Rectal smooth muscle tissue (tissue), 1 donor: ENCODE results near the gene FABP1.

Source experiments
- H3K27ac ChIP-seq: one replicate; pipeline ENCODE4 v1.7.0; 2013; ENCODE audit warnings: low read depth, low read length, inconsistent platforms
- H3K27me3 ChIP-seq: one replicate; pipeline ENCODE4 v1.7.0; 2013; ENCODE audit warnings: low read length; ENCODE audit not compliant: control insufficient read depth, insufficient read depth
- H3K36me3 ChIP-seq: one replicate; pipeline ENCODE4 v1.7.0; 2013; ENCODE audit warnings: low read length; ENCODE audit not compliant: control insufficient read depth, insufficient read depth
- H3K4me1 ChIP-seq: one replicate; pipeline ENCODE4 v1.7.0; 2013; ENCODE audit warnings: low read length; ENCODE audit not compliant: control insufficient read depth, insufficient read depth
- H3K4me3 ChIP-seq: one replicate; pipeline ENCODE4 v1.7.0; 2013; ENCODE audit warnings: low read length
- H3K9ac ChIP-seq: one replicate; pipeline ENCODE4 v1.7.0; 2013; ENCODE audit warnings: low read length

Gene FABP1

DNA sequence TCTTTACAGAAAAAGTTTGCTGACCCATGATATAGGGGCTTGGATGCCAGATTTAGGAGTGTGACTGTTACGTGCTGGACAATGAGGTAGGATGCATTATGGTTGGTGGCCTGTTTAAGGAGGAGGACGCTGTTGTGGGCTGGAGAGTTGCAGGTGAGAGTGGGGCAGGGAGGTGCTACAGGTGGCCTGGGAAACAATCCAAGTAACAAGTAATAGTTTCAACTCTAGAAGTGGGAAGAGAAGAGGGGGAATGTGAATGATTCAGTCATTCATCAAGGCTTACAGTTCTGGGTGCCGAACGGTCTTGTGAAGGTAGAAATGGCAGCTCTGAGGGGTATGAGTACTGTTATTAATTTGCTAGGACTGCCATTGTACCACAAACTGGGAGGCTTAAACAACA, 6.2 kb downstream of the FABP1 start:
- Histone ChIP-seq H3K4me1 (no peaks in the 10 kb centered on the region), H3K27me3 (no peaks in the 10 kb centered on the region), H3K36me3 (no peaks in the 10 kb centered on the region), H3K9ac (no peak overlapping the region), H3K4me3 (no peak overlapping the region), H3K27ac (no peak overlapping the region)

DNA sequence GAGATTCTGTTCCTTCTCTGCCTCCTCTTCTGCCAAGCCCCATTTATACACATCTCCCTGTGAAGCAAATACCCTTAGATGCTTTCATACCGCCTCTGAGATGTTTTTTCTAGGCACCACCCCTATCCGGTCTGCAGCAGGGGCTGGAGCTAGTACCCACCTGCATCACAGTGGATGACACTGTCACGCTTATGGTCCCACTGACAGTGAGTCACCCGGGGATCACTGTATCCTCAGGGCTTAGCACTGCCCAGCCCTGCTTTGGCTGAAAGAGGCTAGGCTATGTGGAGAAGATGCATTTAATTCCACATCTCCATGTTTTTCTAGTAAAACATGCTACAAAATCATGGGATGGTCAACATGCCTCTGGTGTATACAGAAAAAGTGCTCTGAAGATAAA, 9.9 kb downstream of the FABP1 start:
- Histone ChIP-seq H3K9ac (no peak overlapping the region), H3K36me3 (no peaks in the 10 kb centered on the region), H3K27ac (no peak overlapping the region), H3K4me1 (no peaks in the 10 kb centered on the region), H3K4me3 (no peak overlapping the region), H3K27me3 (no peaks in the 10 kb centered on the region)

DNA sequence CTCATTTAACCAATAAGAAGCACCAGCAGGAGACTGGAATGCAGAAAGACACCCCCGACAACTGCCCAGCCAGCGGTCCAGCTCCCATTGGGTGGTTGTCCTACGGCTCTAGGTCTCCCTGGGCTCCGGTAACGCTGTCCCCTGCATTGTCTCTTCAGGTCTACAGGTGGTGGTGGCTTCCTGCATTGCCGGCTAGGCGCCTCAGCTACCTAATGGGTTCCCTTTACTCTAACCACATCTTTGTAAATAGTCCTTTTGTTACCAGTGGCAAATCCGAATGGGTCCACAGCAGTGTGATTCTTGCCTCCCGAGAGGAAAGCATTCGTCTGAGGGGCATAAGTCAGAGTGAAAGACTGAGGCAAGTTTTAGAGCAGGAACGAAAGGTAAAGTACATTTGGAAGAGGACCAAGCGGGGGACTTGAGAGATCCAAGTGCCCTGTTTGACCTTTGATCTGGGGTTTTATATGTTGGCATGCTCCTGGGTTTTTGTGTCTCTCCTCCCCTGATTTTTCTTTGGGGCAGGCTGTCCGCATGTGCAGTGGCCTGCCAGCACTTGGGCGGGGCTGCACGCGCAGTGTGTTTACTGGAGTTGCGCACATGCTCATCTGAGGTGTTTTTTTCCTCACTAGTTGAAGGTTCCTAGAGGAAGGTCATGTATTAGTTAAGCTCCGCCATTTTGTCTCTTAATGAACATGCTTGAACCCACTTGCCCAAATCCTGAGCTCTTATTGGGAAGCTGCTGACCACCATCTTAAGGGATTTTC, 11.0 kb downstream of the FABP1 start:
- Histone ChIP-seq H3K27ac (no peak overlapping the region), H3K27me3 (no peaks in the 10 kb centered on the region), H3K4me3 (no peak overlapping the region), H3K9ac (no peak overlapping the region), H3K4me1 (no peaks in the 10 kb centered on the region), H3K36me3 (no peaks in the 10 kb centered on the region)

GRCh38 chr2:88115825-88116518, 11.9 kb downstream of the FABP1 start:
- Histone ChIP-seq H3K4me3 (no peak overlapping the region), H3K4me1 (no peaks in the 10 kb centered on the region), H3K27me3 (no peaks in the 10 kb centered on the region), H3K9ac (no peak overlapping the region), H3K27ac (no peak overlapping the region), H3K36me3 (no peaks in the 10 kb centered on the region)

- Histone ChIP-seq H3K27me3 (no peaks in the 10 kb centered on the region), H3K4me3 (no peak overlapping the region), H3K36me3 (peaks cover 2% of the 10 kb centered on the region), H3K4me1 (no peaks in the 10 kb centered on the region), H3K27ac (no peak overlapping the region), H3K9ac (no peak overlapping the region)
These were observed 13.0 kb downstream of the FABP1 start for GRCh38 chr2:88114889-88115288.

DNA sequence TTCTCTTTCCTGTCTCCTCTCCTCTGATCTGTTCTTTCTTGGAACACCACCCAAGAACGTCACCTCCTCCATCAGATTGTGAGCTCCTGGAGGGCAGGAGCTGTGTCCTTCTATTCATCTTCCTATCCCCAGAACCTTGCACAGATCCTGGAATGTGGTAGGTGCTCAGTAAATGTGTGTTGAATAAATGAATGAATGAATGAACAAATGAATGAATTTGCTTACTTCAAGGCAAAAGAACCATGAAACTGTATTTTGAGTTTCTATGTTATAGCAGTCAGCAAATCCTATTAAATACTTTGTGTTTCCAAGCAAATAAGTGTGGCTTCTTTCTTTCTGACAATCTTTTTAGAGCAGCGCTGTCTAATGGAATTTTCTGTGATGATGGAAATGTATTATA, 14.8 kb downstream of the FABP1 start:
- H3K9ac ChIP-seq, result no peak overlapping the region
- no peaks in the 10 kb centered on the region for H3K27me3 ChIP-seq
- no peaks in the 10 kb centered on the region for H3K4me1 ChIP-seq
- H3K4me3 ChIP-seq, result no peak overlapping the region
- no peak overlapping the region for H3K27ac ChIP-seq
- peaks cover 2% of the 10 kb centered on the region for H3K36me3 ChIP-seq

DNA sequence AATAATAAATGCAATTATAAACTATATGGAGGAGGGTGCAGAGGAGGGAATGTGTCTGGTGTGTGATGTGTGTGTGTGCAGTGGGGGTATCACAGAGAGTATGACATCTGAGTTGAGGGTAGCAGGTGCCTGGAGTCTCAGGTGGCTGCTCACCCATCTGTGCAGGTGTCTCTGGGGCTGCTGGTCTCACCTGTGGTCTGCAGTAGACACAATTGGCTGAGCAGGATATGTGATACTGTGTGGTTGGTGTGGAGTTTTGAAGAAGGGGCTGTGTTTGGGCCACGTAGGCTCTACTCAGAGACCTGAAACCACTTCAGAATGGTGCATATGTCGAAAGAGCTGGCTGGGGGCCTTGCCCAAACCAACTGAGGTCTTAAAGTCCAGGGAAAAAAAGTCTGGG, 17.0 kb downstream of the FABP1 start:
- no peak overlapping the region for H3K4me3 ChIP-seq
- no peaks in the 10 kb centered on the region for H3K4me1 ChIP-seq
- H3K36me3 ChIP-seq, result peaks cover 2% of the 10 kb centered on the region
- H3K27ac ChIP-seq, result no peak overlapping the region
- H3K9ac ChIP-seq, result no peak overlapping the region
- no peaks in the 10 kb centered on the region for H3K27me3 ChIP-seq

GRCh38 chr2:88108796-88109195, 19.1 kb downstream of the FABP1 start:
- Histone ChIP-seq H3K27ac (no peak overlapping the region), H3K9ac (no peak overlapping the region), H3K4me3 (no peak overlapping the region), H3K4me1 (no peaks in the 10 kb centered on the region), H3K27me3 (no peaks in the 10 kb centered on the region), H3K36me3 (peaks cover 2% of the 10 kb centered on the region)

DNA sequence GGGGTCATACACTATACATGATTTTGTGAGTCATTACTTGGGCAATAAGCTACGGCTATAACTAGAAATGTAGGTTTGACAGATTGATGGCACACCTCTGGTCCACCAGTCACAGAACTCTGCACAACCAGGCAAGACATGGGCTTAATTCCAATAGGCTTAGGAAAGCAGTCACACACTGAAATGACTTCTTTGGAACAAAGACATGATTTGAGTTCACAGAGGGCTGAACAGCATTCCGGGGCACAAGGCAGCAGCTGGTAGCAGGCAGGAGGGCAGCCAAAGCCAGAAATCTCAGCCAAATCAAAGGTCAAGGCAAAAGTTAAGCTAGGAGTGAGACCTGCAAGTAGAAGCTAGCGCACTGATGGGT, 27.4 kb downstream of the FABP1 start:
- no peaks in the 10 kb centered on the region for H3K36me3 ChIP-seq
- no peaks in the 10 kb centered on the region for H3K4me1 ChIP-seq
- no peak overlapping the region for H3K27ac ChIP-seq
- no peak overlapping the region for H3K4me3 ChIP-seq
- no peak overlapping the region for H3K9ac ChIP-seq
- no peaks in the 10 kb centered on the region for H3K27me3 ChIP-seq

- Histone ChIP-seq H3K9ac (no peak overlapping the region), H3K4me1 (no peaks in the 10 kb centered on the region), H3K36me3 (no peaks in the 10 kb centered on the region), H3K27ac (no peak overlapping the region), H3K4me3 (no peak overlapping the region), H3K27me3 (no peaks in the 10 kb centered on the region)
These were observed 27.9 kb downstream of the FABP1 start for GRCh38 chr2:88099798-88100488.

GRCh38 chr2:88098558-88098900, 29.3 kb downstream of the FABP1 start:
- no peaks in the 10 kb centered on the region for H3K36me3 ChIP-seq

DNA sequence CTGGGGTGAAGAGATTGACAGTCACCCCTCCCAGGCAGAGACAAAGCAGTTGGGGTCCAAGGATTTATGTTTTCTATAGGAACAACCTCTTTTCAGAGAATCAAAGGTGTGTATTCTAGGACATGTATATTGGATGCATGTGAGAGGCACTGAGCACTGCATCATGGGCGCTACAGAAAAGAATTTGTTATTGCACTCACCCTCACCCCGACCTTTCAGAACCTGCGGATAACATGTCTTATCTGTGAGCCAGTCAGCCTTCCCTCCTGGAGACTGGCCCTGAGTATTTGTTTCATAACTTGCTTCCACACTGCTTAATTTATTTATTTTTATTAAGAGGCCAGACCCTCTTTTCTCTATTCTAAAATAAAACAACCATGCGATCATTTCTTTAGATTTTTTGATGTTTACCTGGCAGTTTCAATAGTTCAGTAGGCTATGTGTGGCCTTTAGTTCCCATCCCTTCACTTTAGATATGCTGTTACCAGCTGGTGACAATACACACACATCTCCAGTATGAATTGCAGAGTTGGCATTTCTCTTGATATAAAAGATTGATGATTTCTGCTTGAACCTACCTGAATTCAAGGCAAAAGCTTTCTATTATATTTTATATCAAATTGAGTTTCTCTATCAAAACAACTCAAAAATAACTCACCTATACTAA, 29.8 kb downstream of the FABP1 start:
- H3K4me3 ChIP-seq, result no peak overlapping the region
- no peaks in the 10 kb centered on the region for H3K4me1 ChIP-seq
- H3K36me3 ChIP-seq, result no peaks in the 10 kb centered on the region
- H3K9ac ChIP-seq, result no peak overlapping the region
- no peaks in the 10 kb centered on the region for H3K27me3 ChIP-seq
- no peak overlapping the region for H3K27ac ChIP-seq

More at GRCh38 chr2:88098558-88098900, 29.3 kb downstream of the FABP1 start:
- Histone ChIP-seq H3K4me1 (no peaks in the 10 kb centered on the region), H3K27ac (no peak overlapping the region), H3K4me3 (no peak overlapping the region), H3K9ac (no peak overlapping the region), H3K27me3 (no peaks in the 10 kb centered on the region)
